HG02981 (cell line): Measurements from ENCODE around the gene PTPN18.
"Not testable (repeated sequence)": the region's sequence is repeated elsewhere in the genome, so short reads cannot be mapped to it uniquely, and the experiment has no call there.

Source experiments
- ATAC-seq: cut with Tn5 transposase; IDR thresholded peaks from one replicate; pipeline ENCODE4 v1.9.1; 2021; ENCODE audit warnings: mild to moderate bottlenecking, moderate library complexity; ENCODE audit not compliant: unreplicated experiment

PTPN18 gene

DNA sequence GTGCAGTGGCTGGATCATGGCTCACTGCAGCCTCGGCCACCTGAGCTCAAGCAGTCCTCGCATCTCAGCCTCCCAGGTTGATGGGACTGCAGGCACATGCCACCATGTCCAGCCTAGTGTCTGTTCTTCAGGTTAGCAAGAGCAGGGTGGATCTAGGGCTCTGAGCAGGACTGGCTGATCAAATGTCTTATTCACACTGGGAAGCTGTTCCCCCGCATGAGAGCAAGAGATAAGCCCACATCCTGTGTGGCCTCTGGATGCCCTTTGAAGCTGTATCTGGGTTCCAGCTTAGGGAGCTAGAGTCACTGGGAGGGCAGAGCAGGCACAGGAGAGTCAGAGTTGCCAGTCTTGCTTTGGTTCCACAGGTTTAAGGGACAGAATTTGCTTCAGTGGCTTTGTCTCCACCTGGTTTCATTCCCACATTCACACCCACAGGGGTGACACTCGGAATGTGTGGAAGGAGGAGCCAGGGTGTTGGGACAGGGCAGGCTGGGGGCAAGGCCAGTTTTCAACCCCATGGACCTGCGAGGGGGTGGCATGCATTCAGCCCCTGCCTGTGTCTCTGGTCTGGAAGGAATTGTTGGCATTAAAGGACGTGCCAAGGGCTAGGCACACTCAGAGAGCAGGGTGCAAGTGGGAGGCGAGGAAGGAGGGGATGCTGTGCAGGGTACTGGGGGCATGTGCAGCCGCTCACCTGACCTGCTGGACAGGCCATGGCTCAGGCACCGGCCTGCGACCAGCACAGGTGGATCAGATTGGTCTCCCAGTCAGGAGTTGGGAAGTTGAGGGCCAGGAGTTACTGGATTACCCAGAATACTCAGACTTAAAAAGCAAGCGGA lies 24.5 kb downstream of the PTPN18 start:
- ATAC-seq, result no peak

- no peak for ATAC-seq
Measured at GRCh38 chr2:130381145-130381544, 25.3 kb downstream of the PTPN18 start.

- ATAC-seq, result no peak
Measured at GRCh38 chr2:130381619-130382018, 25.8 kb downstream of the PTPN18 start.

DNA sequence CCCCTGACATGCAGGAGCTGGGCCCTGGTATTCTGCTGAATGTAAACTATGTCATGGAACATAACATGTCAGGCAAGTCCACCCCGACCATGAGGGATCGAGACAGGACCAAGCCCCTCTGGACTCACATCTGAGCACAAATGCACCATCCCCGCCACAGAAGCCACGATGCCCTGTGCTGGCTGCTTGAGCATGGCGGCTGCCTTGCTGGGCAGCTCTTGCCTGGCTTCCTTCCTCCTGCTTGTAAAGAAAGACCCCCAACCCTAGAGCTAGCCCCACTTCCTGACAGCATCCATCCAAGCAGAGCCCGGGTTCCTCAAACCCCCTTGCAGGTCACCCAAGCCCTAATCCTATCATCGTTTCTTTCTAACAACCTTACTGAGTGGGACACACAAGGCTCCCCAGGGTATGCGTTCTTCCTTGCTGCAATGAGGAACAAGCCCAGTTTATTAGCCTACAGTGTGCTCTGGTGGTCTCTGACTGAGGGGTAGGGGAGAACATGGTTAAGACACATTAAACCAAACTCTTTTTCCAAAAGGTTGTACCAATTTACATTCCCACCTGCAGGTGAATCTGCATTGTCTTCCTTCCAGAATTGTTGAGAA lies 26.6 kb downstream of the PTPN18 start:
- no peak for ATAC-seq

DNA sequence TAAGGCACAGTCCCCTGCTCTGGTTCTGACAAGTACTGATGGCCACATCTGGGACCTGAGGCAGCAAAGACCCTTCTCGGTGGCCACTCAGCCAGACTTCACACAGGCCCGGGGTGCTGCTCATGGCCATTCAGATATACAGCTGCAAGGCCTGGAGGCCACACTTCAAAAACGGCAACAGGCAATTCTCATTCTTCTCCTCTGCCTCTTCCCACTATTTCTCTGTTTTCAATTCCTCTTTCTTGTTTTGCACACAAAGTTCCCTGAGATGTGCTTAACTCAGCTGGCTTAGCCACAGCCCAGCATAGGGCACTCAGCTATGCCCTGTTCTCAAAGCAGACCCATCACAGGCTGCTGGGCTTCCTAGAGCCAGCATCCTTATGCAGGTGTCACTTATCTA lies 29.9 kb downstream of the PTPN18 start:
- ATAC-seq, result no peak

- ATAC-seq, result no peak
Measured at GRCh38 chr2:130387071-130387400, 31.2 kb downstream of the PTPN18 start.

- ATAC-seq, result no peak
Measured at GRCh38 chr2:130387804-130388203, 31.9 kb downstream of the PTPN18 start.

- no peak for ATAC-seq
Measured at GRCh38 chr2:130388221-130388907, 32.5 kb downstream of the PTPN18 start.

- no peak for ATAC-seq
Measured at GRCh38 chr2:130389358-130389757, 33.5 kb downstream of the PTPN18 start.

- ATAC-seq, result no peak
Measured at GRCh38 chr2:130389783-130390182, 33.9 kb downstream of the PTPN18 start.

- peak; percentile 17 for ATAC-seq
Measured at GRCh38 chr2:130390460-130391057, 34.7 kb downstream of the PTPN18 start.

GRCh38 chr2:130391058-130391871 lies 35.4 kb downstream of the PTPN18 start:
- peak; percentile 92 for ATAC-seq

GRCh38 chr2:130391872-130392670 lies 36.2 kb downstream of the PTPN18 start:
- ATAC-seq, result no peak

GRCh38 chr2:130393318-130393910 lies 37.6 kb downstream of the PTPN18 start:
- ATAC-seq, result no peak

DNA sequence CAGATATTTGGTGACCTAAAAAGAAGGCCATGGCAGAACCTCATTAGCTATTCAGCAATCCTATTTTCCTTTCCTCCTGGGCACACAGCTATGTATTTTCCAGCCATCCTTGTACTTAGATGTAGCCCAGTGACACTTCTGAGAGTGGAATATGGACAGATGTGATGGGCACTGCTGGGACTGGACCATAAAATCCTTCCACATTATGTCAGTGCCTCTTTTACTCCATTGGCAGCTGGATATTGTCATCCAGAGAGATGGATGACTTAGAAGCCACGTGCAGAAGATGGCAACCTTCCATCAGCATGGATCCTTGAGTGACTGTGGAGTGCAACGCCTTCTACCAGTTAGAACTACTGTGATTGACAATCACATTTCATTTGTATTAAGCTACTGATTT lies 50.4 kb downstream of the PTPN18 start:
- not testable (repeated sequence) for ATAC-seq

GRCh38 chr2:130416693-130417092 lies 60.8 kb downstream of the PTPN18 start:
- ATAC-seq, result not testable (repeated sequence)

GRCh38 chr2:130418845-130419244 lies 63.0 kb downstream of the PTPN18 start:
- ATAC-seq, result not testable (repeated sequence)
